Measurements from ENCODE around the gene ZNF496.

The ZNF496 gene

GRCh38 chr1:247359559-247359958 lies 27.9 kb upstream of the ZNF496 start:
- CTCF ChIA-PET = no interaction called here
- Histone ChIP-seq H3K9me3 (ENCODE audit: control insufficient read depth, insufficient read depth, low read depth, low read length) (no peaks in the 10 kb centered on the region), H3K4me3 (ENCODE audit: low read depth, low read length) (no peak overlapping the region), H3K4me1 (ENCODE audit: control insufficient read depth, insufficient read depth, low read length) (no peaks in the 10 kb centered on the region), H3K36me3 (ENCODE audit: control insufficient read depth in 2 of 2, insufficient read depth in 1 of 2, low read length in 2 of 2) (no peaks in the 10 kb centered on the region), H3K27ac (ENCODE audit: extremely low read depth, low read depth, low read length) (no peak overlapping the region)
- POLR2A ChIA-PET = no interaction called here
- TF ChIP-seq ZNF112 (tag by site-specific recombination; IDR thresholded peaks at IDR 0.05) (no peak), ZBTB44 (tag by site-specific recombination; IDR thresholded peaks at IDR 0.05) (no peak), KLF9 (tag by site-specific recombination; IDR thresholded peaks at IDR 0.05; ENCODE audit: low read depth) (no peak), ZBTB21 (tag by site-specific recombination; IDR thresholded peaks at IDR 0.05) (no peak), TCF7L2 (IDR thresholded peaks at IDR 0.05; ENCODE audit: borderline replicate concordance, low read depth, low read length) (no peak), ZNF214 (tag by site-specific recombination; IDR thresholded peaks at IDR 0.05; ENCODE audit: borderline replicate concordance) (no peak), ZNF140 (tag by site-specific recombination; IDR thresholded peaks at IDR 0.05) (no peak), ZNF580 (tag by site-specific recombination; IDR thresholded peaks at IDR 0.05) (no peak), ZNF768 (tag by site-specific recombination; IDR thresholded peaks at IDR 0.05) (no peak), ZSCAN30 (tag by site-specific recombination; IDR thresholded peaks at IDR 0.05) (no peak), CTCF (tag by site-specific recombination; IDR thresholded peaks at IDR 0.05) (no peak), GLIS2 (tag by site-specific recombination; IDR thresholded peaks at IDR 0.05) (no peak), ZNF148 (tag by site-specific recombination; IDR thresholded peaks at IDR 0.05; ENCODE audit: borderline replicate concordance) (no peak), ZNF184 (tag by site-specific recombination; IDR thresholded peaks at IDR 0.05) (no peak)

- Histone ChIP-seq H3K9me3 (ENCODE audit: control insufficient read depth, insufficient read depth, low read depth, low read length) (no peaks in the 10 kb centered on the region), H3K4me1 (ENCODE audit: control insufficient read depth, insufficient read depth, low read length) (no peaks in the 10 kb centered on the region), H3K27ac (ENCODE audit: extremely low read depth, low read depth, low read length) (no peak overlapping the region), H3K4me3 (ENCODE audit: low read depth, low read length) (no peak overlapping the region), H3K36me3 (ENCODE audit: control insufficient read depth in 2 of 2, insufficient read depth in 1 of 2, low read length in 2 of 2) (no peaks in the 10 kb centered on the region)
- CTCF ChIA-PET = no interaction called here
- POLR2A ChIA-PET = no interaction called here
- TF ChIP-seq ZNF16 (tag by site-specific recombination; IDR thresholded peaks at IDR 0.05; ENCODE audit: low read depth) = no peak
- TF ChIP-seq ZNF157 (tag by site-specific recombination; IDR thresholded peaks at IDR 0.05) = no peak
- TF ChIP-seq ZNF48 (tag by site-specific recombination; IDR thresholded peaks at IDR 0.05) = no peak
- TF ChIP-seq RBAK (tag by site-specific recombination; IDR thresholded peaks at IDR 0.05) = no peak
- no peak for TF ChIP-seq ZNF274 (IDR thresholded peaks at IDR 0.05; ENCODE audit: low read length)
- TF ChIP-seq ZNF274 (tag by site-specific recombination; IDR thresholded peaks at IDR 0.05; ENCODE audit: borderline replicate concordance) = no peak
- TF ChIP-seq ZNF112 (tag by site-specific recombination; IDR thresholded peaks at IDR 0.05) = no peak
- TF ChIP-seq PRDM10 (tag by site-specific recombination; IDR thresholded peaks at IDR 0.05) = no peak
- TF ChIP-seq ZNF37A (tag by site-specific recombination; IDR thresholded peaks at IDR 0.05) = no peak
- TF ChIP-seq ZNF670 (tag by site-specific recombination; IDR thresholded peaks at IDR 0.05; ENCODE audit: low read depth) = no peak
- TF ChIP-seq ZNF114 (tag by site-specific recombination; IDR thresholded peaks at IDR 0.05) = no peak
- TF ChIP-seq ZFP37 (tag by site-specific recombination; IDR thresholded peaks at IDR 0.05) = no peak
- no peak for TF ChIP-seq ZNF571 (tag by site-specific recombination; IDR thresholded peaks at IDR 0.05)
- no peak for TF ChIP-seq ZNF623 (tag by site-specific recombination; IDR thresholded peaks at IDR 0.05)
- TF ChIP-seq FEZF1 (tag by site-specific recombination; IDR thresholded peaks at IDR 0.05) = no peak
- TF ChIP-seq ZNF248 (tag by site-specific recombination; IDR thresholded peaks at IDR 0.05) = no peak
These were observed 27.3 kb upstream of the ZNF496 start for GRCh38 chr1:247358920-247359319.
